Measurements from ENCODE around the gene DLX2. TPM values are rescaled to one million over a fixed set of nuclear protein-coding genes. Genes with fewer than 3 reads are reported as not detected.

The DLX2 gene
- total RNA-seq, 3 donors from 2014 or later (not counting 1 experiment from before 2014, with no cell fraction given), result 0.55 to 0.84 (median 0.78) TPM

- no peak overlapping the region for H3K27ac ChIP-seq (ENCODE audit: low read length)
- no peaks in the 10 kb centered on the region for H3K36me3 ChIP-seq (ENCODE audit: control insufficient read depth, insufficient read depth, low read length)
- H3K27me3 ChIP-seq (ENCODE audit: control insufficient read depth, insufficient read depth, low read length), result no peaks in the 10 kb centered on the region
- H3K9me3 ChIP-seq (ENCODE audit: control insufficient read depth, insufficient read depth, low read length), result no peaks in the 10 kb centered on the region
- DNase-seq (no peak), ATAC-seq (no peak)
- no CpG with 5 or more reads among the region's 2 CpGs for WGBS (ENCODE audit: insufficient coverage)
- H3K4me3 ChIP-seq (ENCODE audit: low read length), result no peak overlapping the region
- H3K4me1 Mint-ChIP-seq, result no peaks in the 10 kb centered on the region
- no peaks in the 10 kb centered on the region for H3K9me3 Mint-ChIP-seq
- H3K36me3 Mint-ChIP-seq, result no peaks in the 10 kb centered on the region
- no peak for TF ChIP-seq CTCF (IDR thresholded peaks at IDR 0.05)
- H3K27ac Mint-ChIP-seq, result no peak overlapping the region
- intact Hi-C loops (cut with micrococcal nuclease), result no loop called here
- H3K4me3 Mint-ChIP-seq, result no peak overlapping the region
- no peaks in the 10 kb centered on the region for H3K4me1 ChIP-seq (ENCODE audit: control insufficient read depth, insufficient read depth, low read length)
- H3K27me3 Mint-ChIP-seq (ENCODE audit: low read depth in 2 of 2), result peaks cover 17% of the 10 kb centered on the region in 2 donors
These were observed 35.2 kb upstream of the DLX2 start for GRCh38 chr2:172137943-172138342.

GRCh38 chr2:172137109-172137508 is 34.4 kb upstream of the DLX2 start:
- no peaks in the 10 kb centered on the region for H3K36me3 Mint-ChIP-seq
- no peak overlapping the region for H3K27ac ChIP-seq (ENCODE audit: low read length)
- no peak overlapping the region for H3K27ac Mint-ChIP-seq
- no peak overlapping the region for H3K4me3 ChIP-seq (ENCODE audit: low read length)
- no peaks in the 10 kb centered on the region for H3K4me1 Mint-ChIP-seq
- H3K4me1 ChIP-seq (ENCODE audit: control insufficient read depth, insufficient read depth, low read length), result no peaks in the 10 kb centered on the region
- WGBS (ENCODE audit: insufficient coverage), result 73% methylated on average over 2 of the region's 2 CpGs
- intact Hi-C loops (cut with micrococcal nuclease), result no loop called here
- no peak overlapping the region for H3K4me3 Mint-ChIP-seq
- ATAC-seq, result no peak
- H3K27me3 ChIP-seq (ENCODE audit: control insufficient read depth, insufficient read depth, low read length), result no peaks in the 10 kb centered on the region
- no peaks in the 10 kb centered on the region for H3K36me3 ChIP-seq (ENCODE audit: control insufficient read depth, insufficient read depth, low read length)
- no peak for TF ChIP-seq CTCF (IDR thresholded peaks at IDR 0.05)
- no peak for DNase-seq
- peaks cover 13 to 17% of the 10 kb centered on the region in 2 donors for H3K27me3 Mint-ChIP-seq (ENCODE audit: low read depth in 2 of 2)
- H3K9me3 Mint-ChIP-seq, result no peaks in the 10 kb centered on the region
- no peaks in the 10 kb centered on the region for H3K9me3 ChIP-seq (ENCODE audit: control insufficient read depth, insufficient read depth, low read length)

- Histone ChIP-seq H3K4me3 (ENCODE audit: low read length) (no peak overlapping the region), H3K9me3 (ENCODE audit: control insufficient read depth, insufficient read depth, low read length) (no peaks in the 10 kb centered on the region), H3K27me3 (ENCODE audit: control insufficient read depth, insufficient read depth, low read length) (no peaks in the 10 kb centered on the region), H3K4me1 (ENCODE audit: control insufficient read depth, insufficient read depth, low read length) (no peaks in the 10 kb centered on the region), H3K27ac (ENCODE audit: low read length) (no peak overlapping the region), H3K36me3 (ENCODE audit: control insufficient read depth, insufficient read depth, low read length) (no peaks in the 10 kb centered on the region)
- Mint-ChIP-seq H3K9me3 (no peaks in the 10 kb centered on the region), H3K27ac (no peak overlapping the region), H3K36me3 (no peaks in the 10 kb centered on the region), H3K4me3 (no peak overlapping the region), H3K4me1 (no peaks in the 10 kb centered on the region), H3K27me3 (ENCODE audit: low read depth in 2 of 2) (peaks cover 9 to 15% of the 10 kb centered on the region in 2 donors)
- 100% methylated on average over 2 of the region's 4 CpGs for WGBS (ENCODE audit: insufficient coverage)
- DNase-seq (no peak), ATAC-seq (no peak)
- intact Hi-C loops (cut with micrococcal nuclease), result no loop called here
- TF ChIP-seq CTCF (IDR thresholded peaks at IDR 0.05), result no peak
These were observed 32.7 kb upstream of the DLX2 start for GRCh38 chr2:172135446-172135845.

GRCh38 chr2:172134270-172134669 is 31.6 kb upstream of the DLX2 start:
- Mint-ChIP-seq H3K36me3 (no peaks in the 10 kb centered on the region), H3K4me3 (no peak overlapping the region)

More at GRCh38 chr2:172134270-172134669, 31.6 kb upstream of the DLX2 start:
- TF ChIP-seq CTCF (IDR thresholded peaks at IDR 0.05), result no peak
- H3K9me3 ChIP-seq (ENCODE audit: control insufficient read depth, insufficient read depth, low read length), result no peaks in the 10 kb centered on the region
- no peaks in the 10 kb centered on the region for H3K27me3 ChIP-seq (ENCODE audit: control insufficient read depth, insufficient read depth, low read length)
- no peaks in the 10 kb centered on the region for H3K4me1 Mint-ChIP-seq
- no peak overlapping the region for H3K27ac ChIP-seq (ENCODE audit: low read length)
- no peak overlapping the region for H3K4me3 ChIP-seq (ENCODE audit: low read length)
- 97% methylated on average over 3 of the region's 3 CpGs for WGBS (ENCODE audit: insufficient coverage)
- H3K4me1 ChIP-seq (ENCODE audit: control insufficient read depth, insufficient read depth, low read length), result no peaks in the 10 kb centered on the region
- H3K27me3 Mint-ChIP-seq (ENCODE audit: low read depth in 2 of 2), result peaks cover 16 to 18% of the 10 kb centered on the region in 2 donors
- no peaks in the 10 kb centered on the region for H3K9me3 Mint-ChIP-seq
- intact Hi-C loops (cut with micrococcal nuclease), result no loop called here
- DNase-seq (no peak), ATAC-seq (peak in 1 of 3 donors; percentile 10)
- no peaks in the 10 kb centered on the region for H3K36me3 ChIP-seq (ENCODE audit: control insufficient read depth, insufficient read depth, low read length)
- no peak overlapping the region for H3K27ac Mint-ChIP-seq
